ENCODE results near the gene UBE2V1.

GRCh38 chr20:50050660-50051308 lies 62.2 kb downstream of the UBE2V1 start:
- TF ChIP-seq CTCF (IDR thresholded peaks at IDR 0.05), result no peak
- TF ChIP-seq USF2 (IDR thresholded peaks at IDR 0.05; ENCODE audit: borderline replicate concordance, low read depth, low read length), result no peak
- TF ChIP-seq ELF1 (IDR thresholded peaks at IDR 0.05), result no peak
- no peak for TF ChIP-seq TEAD4 (IDR thresholded peaks at IDR 0.05; ENCODE audit: borderline replicate concordance, insufficient read depth)
- no peak for TF ChIP-seq SMC3 (IDR thresholded peaks at IDR 0.05; ENCODE audit: low read depth, low read length)
- TF ChIP-seq POLR2AphosphoS5 (IDR thresholded peaks at IDR 0.05; ENCODE audit: low read depth, low read length), result no peak
- TF ChIP-seq NRF1 (IDR thresholded peaks at IDR 0.05; ENCODE audit: low read depth, low read length), result no peak
- no peak for TF ChIP-seq EZH2phosphoT487 (IDR thresholded peaks at IDR 0.05; ENCODE audit: borderline replicate concordance, low read depth)
- TF ChIP-seq REST (IDR thresholded peaks at IDR 0.05; ENCODE audit: low read depth, low read length), result no peak
- no peak for TF ChIP-seq RAD21 (IDR thresholded peaks at IDR 0.05; ENCODE audit: low read length)

Data from SK-N-SH (cell line).